K562 (cell line): ENCODE results near the gene RING1. TPM values are rescaled to one million over a fixed set of nuclear protein-coding genes. Genes with fewer than 3 reads are reported as not detected.

Source experiments
- HDAC3 ChIP-seq: fragments of 450-650 bp; IDR thresholded peaks from 2 replicates; pipeline ENCODE4 v1.6.1; 2018; ENCODE audit warnings: borderline replicate concordance, mild to moderate bottlenecking, moderate library complexity; ENCODE audit not compliant: partially characterized antibody
- HSF4 ChIP-seq: fragments of 250-450 bp; sonication (Bioruptor Pico); IDR thresholded peaks from 2 replicates; pipeline ENCODE4 v2.1.2; 2022; ENCODE audit warnings: mild to moderate bottlenecking, moderate library complexity, borderline replicate concordance
- MYNN ChIP-seq, 2 experiments: sonication (generic); formaldehyde crosslinking in 1 of 2; IDR thresholded peaks; 2 replicates each; pipeline versions ENCODE4 v1.5.0 to v1.6.1; 2016 to 2020; ENCODE audit warnings: antibody characterized with exemption in 1 of 2, missing genetic modification reagents in 1 of 2
- NCOA1 ChIP-seq: fragments of 450-650 bp; IDR thresholded peaks from 2 replicates; pipeline ENCODE4 v1.6.1; 2016; ENCODE audit warnings: low read depth
- NFIX ChIP-seq: fragments of 250-450 bp; sonication (Bioruptor Pico); IDR thresholded peaks from 2 replicates; pipeline ENCODE4 v1.4.0; 2020; ENCODE audit warnings: low read depth, mild to moderate bottlenecking, moderate library complexity
- NR1H2 ChIP-seq: sonication (generic); formaldehyde crosslinking; IDR thresholded peaks from 2 replicates; pipeline ENCODE4 v1.4.0; 2020; ENCODE audit warnings: mild to moderate bottlenecking, missing genetic modification reagents
- PHF20 ChIP-seq: fragments of 450-650 bp; IDR thresholded peaks from 2 replicates; pipeline ENCODE4 v1.6.1; 2018; ENCODE audit not compliant: partially characterized antibody
- RB1 ChIP-seq: fragments of 450-650 bp; IDR thresholded peaks from 2 replicates; pipeline ENCODE4 v1.6.1; 2017; ENCODE audit warnings: low read depth, mild to moderate bottlenecking
- RBBP5 ChIP-seq: fragments of 200-600 bp; sonication (generic); IDR thresholded peaks from 2 replicates; pipeline ENCODE4 v1.6.1; 2012; ENCODE audit warnings: borderline replicate concordance, mild to moderate bottlenecking, low read length, control low read depth, inconsistent platforms; ENCODE audit not compliant: insufficient read depth, poor library complexity, severe bottlenecking
- RBFOX2 ChIP-seq: fragments of 200-400 bp; formaldehyde crosslinking; IDR thresholded peaks from 2 replicates; pipeline ENCODE4 v1.6.1; 2017; ENCODE audit warnings: low read depth, mild to moderate bottlenecking, low read length, moderate library complexity
- RBM14 ChIP-seq: fragments of 200-400 bp; formaldehyde crosslinking; IDR thresholded peaks from 2 replicates; pipeline ENCODE4 v1.6.1; 2018; ENCODE audit warnings: low read depth, mild to moderate bottlenecking, low read length, moderate library complexity, borderline replicate concordance; ENCODE audit not compliant: insufficient read depth
- RUNX1 ChIP-seq: sonication (generic); IDR thresholded peaks from 2 replicates; pipeline ENCODE4 v1.6.1; 2016; ENCODE audit warnings: antibody characterized with exemption, low read depth
- STAT5A ChIP-seq: IDR thresholded peaks from 2 replicates; pipeline ENCODE4 v1.6.1; 2012; ENCODE audit warnings: low read length, inconsistent platforms, borderline replicate concordance
- TAF7 ChIP-seq: fragments of 450-650 bp; IDR thresholded peaks from 2 replicates; pipeline ENCODE4 v1.6.1; 2016; ENCODE audit warnings: missing genetic modification characterization, missing compliant biosample characterization
- ZBED1 ChIP-seq: IDR thresholded peaks from 2 replicates; pipeline ENCODE4 v1.6.1; 2014
- ZEB2 ChIP-seq: fragments of 450-650 bp; IDR thresholded peaks from 2 replicates; pipeline ENCODE4 v1.6.1; 2016
- ZKSCAN1 ChIP-seq: fragments of 150-350 bp; IDR thresholded peaks from 2 replicates; pipeline ENCODE4 v1.6.1; 2016; ENCODE audit warnings: low read depth, low read length
- ZNF232 ChIP-seq: sonication (generic); formaldehyde crosslinking; IDR thresholded peaks from 2 replicates; pipeline ENCODE4 v1.8.0; 2022; ENCODE audit warnings: mild to moderate bottlenecking, missing genetic modification reagents
- ZNF431 ChIP-seq: sonication (generic); formaldehyde crosslinking; IDR thresholded peaks from 2 replicates; pipeline ENCODE4 v1.8.0; 2022; ENCODE audit warnings: mild to moderate bottlenecking, missing genetic modification reagents
- polyA plus RNA-seq, 8 experiments: library from polyadenylated mRNA; depleted of rRNA in 4 of 8; stranded (reverse) in 5 of 8; unstranded in 3 of 8; fragments of >200 nt; fragmentation: Nextera tagmentation in 2 of 8; fragmentation: Illumina TruSeq in 1 of 8; extraction: Ambion mirVana in 2 of 8; extraction: Trizol in 1 of 8; gene quantifications; 2 replicates each; pipeline versions ENCODE4 v1.2.1 to v1.2.3, GENCODE V29; 2011 to 2014; ENCODE audit warnings: inconsistent platforms in 1 of 8, missing spikeins in 1 of 8
- total RNA-seq, 7 experiments: library from RNA; depleted of rRNA in 6 of 7; stranded (reverse); fragments of >200 nt in 6 of 7; fragmentation: Illumina TruSeq in 2 of 7; extraction: Trizol in 2 of 7; gene quantifications; 2 replicates each; pipeline versions ENCODE4 v1.2.1 to v1.2.3, GENCODE V29; 2011 to 2021; ENCODE audit warnings: low replicate concordance in 1 of 7
- TF ChIP-seq, protein P1 (sequence below): fragments of 450-650 bp; IDR thresholded peaks from 2 replicates; pipeline ENCODE4 v1.6.1; 2017; ENCODE audit warnings: antibody characterized with exemption, mild to moderate bottlenecking
- TF ChIP-seq, protein P2 (sequence below): fragments of 450-650 bp; IDR thresholded peaks from 2 replicates; pipeline ENCODE4 v1.6.1; 2017; ENCODE audit warnings: antibody characterized with exemption

RING1 gene
- total and polyA plus RNA-seq, 9 of the 15 experiments (the other 6 are each of a cell fraction or from before 2014, with no cell fraction given) = 4.2 to 59.1 (median 36.9) TPM

DNA sequence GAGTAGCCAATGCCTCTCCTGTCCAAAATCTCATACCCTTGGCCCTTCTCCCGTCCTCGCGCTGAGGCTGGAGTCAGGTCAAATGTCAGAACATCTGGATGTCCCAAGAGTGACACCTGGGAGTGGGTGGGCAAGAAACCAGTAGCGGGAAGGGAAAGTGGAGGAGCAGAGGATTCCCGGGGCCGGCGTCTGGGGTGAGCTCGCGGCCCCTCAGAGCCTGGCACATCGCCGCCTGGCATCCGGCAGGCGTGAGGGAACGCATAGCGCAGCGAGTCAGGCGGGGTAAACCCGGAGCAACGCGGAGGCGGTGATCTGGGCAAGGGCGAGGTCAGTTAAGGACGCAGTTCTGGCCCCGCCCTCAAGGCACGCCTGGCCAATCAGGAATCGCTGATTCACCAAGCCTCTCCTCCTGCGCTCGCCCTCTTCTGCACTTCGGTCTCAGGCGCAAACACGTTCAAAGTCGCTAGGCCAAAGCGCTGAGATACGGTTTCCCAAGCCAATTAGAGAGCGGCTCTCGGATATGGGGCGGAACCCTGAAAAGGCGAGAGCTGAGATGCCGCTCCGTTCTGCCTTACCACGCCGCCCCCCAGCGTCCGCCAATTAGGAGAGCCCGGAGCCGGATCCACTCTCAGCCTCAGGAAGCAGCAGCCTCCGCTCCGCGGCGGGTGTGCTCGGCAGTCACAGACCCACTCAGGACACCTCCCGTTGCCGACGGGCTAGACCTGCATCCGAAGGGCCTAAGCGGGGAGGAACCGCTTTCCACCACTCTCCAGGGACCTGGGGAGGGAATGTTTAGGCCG is 40.8 kb downstream of the RING1 start (continued):
- TF ChIP-seq, protein P1, sequence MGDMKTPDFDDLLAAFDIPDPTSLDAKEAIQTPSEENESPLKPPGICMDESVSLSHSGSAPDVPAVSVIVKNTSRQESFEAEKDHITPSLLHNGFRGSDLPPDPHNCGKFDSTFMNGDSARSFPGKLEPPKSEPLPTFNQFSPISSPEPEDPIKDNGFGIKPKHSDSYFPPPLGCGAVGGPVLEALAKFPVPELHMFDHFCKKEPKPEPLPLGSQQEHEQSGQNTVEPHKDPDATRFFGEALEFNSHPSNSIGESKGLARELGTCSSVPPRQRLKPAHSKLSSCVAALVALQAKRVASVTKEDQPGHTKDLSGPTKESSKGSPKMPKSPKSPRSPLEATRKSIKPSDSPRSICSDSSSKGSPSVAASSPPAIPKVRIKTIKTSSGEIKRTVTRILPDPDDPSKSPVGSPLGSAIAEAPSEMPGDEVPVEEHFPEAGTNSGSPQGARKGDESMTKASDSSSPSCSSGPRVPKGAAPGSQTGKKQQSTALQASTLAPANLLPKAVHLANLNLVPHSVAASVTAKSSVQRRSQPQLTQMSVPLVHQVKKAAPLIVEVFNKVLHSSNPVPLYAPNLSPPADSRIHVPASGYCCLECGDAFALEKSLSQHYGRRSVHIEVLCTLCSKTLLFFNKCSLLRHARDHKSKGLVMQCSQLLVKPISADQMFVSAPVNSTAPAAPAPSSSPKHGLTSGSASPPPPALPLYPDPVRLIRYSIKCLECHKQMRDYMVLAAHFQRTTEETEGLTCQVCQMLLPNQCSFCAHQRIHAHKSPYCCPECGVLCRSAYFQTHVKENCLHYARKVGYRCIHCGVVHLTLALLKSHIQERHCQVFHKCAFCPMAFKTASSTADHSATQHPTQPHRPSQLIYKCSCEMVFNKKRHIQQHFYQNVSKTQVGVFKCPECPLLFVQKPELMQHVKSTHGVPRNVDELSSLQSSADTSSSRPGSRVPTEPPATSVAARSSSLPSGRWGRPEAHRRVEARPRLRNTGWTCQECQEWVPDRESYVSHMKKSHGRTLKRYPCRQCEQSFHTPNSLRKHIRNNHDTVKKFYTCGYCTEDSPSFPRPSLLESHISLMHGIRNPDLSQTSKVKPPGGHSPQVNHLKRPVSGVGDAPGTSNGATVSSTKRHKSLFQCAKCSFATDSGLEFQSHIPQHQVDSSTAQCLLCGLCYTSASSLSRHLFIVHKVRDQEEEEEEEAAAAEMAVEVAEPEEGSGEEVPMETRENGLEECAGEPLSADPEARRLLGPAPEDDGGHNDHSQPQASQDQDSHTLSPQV = no peak; the same call in 1 of the 2 replicates
- TF ChIP-seq, protein P2, sequence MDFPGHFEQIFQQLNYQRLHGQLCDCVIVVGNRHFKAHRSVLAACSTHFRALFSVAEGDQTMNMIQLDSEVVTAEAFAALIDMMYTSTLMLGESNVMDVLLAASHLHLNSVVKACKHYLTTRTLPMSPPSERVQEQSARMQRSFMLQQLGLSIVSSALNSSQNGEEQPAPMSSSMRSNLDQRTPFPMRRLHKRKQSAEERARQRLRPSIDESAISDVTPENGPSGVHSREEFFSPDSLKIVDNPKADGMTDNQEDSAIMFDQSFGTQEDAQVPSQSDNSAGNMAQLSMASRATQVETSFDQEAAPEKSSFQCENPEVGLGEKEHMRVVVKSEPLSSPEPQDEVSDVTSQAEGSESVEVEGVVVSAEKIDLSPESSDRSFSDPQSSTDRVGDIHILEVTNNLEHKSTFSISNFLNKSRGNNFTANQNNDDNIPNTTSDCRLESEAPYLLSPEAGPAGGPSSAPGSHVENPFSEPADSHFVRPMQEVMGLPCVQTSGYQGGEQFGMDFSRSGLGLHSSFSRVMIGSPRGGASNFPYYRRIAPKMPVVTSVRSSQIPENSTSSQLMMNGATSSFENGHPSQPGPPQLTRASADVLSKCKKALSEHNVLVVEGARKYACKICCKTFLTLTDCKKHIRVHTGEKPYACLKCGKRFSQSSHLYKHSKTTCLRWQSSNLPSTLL = 0 out of 2 replicates have a peak, but pooled peaks have one; percentile 42
- TF ChIP-seq HSF4 (no peak), HDAC3 (no peak), ZBED1 (no peak), PHF20 (peak; percentile 77), NCOA1 (peak; percentile 85), NFIX (CRISPR knock-in tag) (0 out of 2 replicates have a peak, but pooled peaks have one; percentile 5), RB1 (peak; percentile 36; the same call in 1 of the 2 replicates), TAF7 (tag) (peak; percentile 75), ZKSCAN1 (peak; percentile 40; the same call in 1 of the 2 replicates), ZNF232 (no peak), ZNF431 (CRISPR knock-in tag) (no peak), RBM14 (no peak), ZEB2 (no peak), NR1H2 (0 out of 2 replicates have a peak, but pooled peaks have one; percentile 12), STAT5A (no peak), RUNX1 (0 out of 2 replicates have a peak, but pooled peaks have one; percentile 43), RBBP5 (peak; percentile 78), RBFOX2 (peak; percentile 89), MYNN (IDR thresholded peaks at IDR 0.05) (peak; percentile 52; the same call in 1 of the 2 replicates), MYNN (CRISPR knock-in tag; IDR thresholded peaks at IDR 0.05) (no peak)
